HG02840 (cell line): ENCODE measurements around the gene KRT77.
"Not testable (repeated sequence)": the region's sequence is repeated elsewhere in the genome, so short reads cannot be mapped to it uniquely, and the experiment has no call there.

ENCODE experiments used
- ATAC-seq: cut with Tn5 transposase; IDR thresholded peaks from one replicate; pipeline ENCODE4 v1.9.1; 2021; ENCODE audit warnings: mild to moderate bottlenecking, moderate library complexity, moderate number of reproducible peaks; ENCODE audit not compliant: unreplicated experiment, low FRiP score

Gene KRT77

DNA sequence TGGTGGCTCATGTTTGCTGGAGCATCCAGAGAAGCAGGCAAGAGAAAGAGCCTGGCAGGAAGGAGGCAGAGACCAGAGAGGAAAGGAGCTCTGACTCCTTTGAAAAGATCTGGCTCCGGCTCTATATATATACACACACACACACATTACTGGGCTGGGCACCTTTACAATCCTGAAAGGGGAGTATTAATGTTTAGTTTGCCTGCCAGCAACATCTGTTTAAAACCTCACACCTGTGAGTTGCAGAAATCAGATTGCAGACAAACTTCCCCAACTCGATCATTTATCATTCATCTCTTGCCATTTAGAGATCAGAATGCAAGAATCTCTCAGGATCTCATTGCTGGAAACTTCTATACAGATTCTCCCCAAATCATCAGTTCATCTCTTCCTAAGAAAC is at the start of gene KRT77:
Gene KRT77, minus strand, starts transcription at position 101 of the 400 bp plus-strand sequence. Its CDS starts 90 bp downstream, at position 11.
- no peak for ATAC-seq

- no peak for ATAC-seq
Observed at GRCh38 chr12:52752516-52752915, 49.2 kb upstream of the KRT77 start.

- no peak for ATAC-seq
Observed at GRCh38 chr12:52751795-52752194, 48.5 kb upstream of the KRT77 start.

GRCh38 chr12:52750532-52750931 is 47.2 kb upstream of the KRT77 start:
- not testable (repeated sequence) for ATAC-seq

GRCh38 chr12:52749827-52750226 is 46.5 kb upstream of the KRT77 start:
- ATAC-seq: no peak

- ATAC-seq: no peak
Observed at GRCh38 chr12:52748578-52748977, 45.3 kb upstream of the KRT77 start.

DNA sequence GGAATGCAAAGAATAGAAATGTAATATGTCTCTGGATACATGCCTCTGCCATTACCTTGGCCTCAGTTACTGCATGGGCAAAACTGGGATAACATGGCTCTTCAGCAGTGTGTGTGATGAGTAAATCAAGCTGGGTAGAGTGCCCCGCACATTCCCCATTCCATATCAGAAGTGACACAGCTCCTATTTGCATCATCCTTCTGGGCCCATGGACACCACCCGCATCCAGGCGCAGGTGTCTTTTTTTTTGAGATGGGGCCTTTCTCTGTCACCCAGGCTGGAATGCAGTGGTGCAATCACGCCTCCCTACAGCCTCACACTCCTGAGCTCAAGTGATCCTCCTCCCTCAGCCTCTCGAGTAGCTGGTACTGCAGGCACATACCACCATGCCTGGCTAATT is 42.2 kb upstream of the KRT77 start:
- ATAC-seq: no peak

DNA sequence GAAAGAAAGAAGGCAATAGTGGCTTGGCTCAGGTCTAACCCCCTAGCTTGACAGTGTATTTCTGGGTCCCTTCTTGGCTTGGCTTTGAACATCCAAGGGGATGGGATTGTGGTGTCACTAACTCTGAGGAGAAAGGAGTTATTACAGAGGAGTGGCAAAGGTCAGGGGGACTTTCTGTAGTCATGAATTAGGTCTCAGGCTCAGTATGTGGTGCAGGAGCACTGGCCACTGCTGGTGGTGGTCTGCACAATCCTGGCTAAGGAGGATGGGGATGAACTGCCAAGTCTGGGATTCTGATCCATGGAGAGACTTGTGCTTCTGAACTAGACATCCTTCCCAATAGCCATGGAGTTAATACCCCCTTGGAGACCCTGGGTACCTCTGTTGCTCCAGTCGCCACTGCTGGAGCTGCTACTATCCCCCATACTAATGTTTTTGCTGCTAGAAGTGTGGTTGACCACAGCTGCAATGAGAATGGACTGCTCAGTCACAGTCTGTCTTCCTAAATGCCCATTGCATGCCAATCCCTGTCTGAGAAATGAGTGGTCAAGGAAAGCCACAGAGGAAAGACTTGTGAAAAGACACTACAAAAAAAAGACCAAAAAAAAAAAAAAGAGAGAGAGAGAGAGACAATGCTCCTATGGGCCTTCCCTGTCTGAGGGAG is 41.3 kb upstream of the KRT77 start:
- ATAC-seq: no peak

GRCh38 chr12:52742822-52743457 is 39.6 kb upstream of the KRT77 start:
- ATAC-seq: no peak

DNA sequence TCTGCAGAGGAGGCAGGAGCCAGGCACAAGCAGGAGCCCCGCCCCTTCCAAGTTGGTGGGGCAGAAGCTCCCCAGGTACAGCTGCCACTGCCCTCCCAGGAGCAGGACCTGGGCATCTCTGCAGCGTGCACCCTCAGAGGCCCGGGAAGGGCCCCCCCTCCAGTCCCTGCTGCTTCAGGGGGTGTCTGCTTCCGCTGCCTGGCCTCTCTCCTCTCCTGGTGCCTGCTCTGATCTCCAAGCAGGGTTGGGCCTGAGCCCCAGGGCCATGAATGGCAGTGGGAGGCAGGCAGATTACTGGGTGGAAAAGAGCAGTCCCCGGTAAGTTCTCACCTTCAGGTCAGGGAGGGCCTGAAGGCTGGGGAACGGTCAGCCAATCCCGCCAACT is 38.9 kb upstream of the KRT77 start:
- no peak for ATAC-seq

GRCh38 chr12:52741375-52742195 is 38.3 kb upstream of the KRT77 start:
- no peak for ATAC-seq

DNA sequence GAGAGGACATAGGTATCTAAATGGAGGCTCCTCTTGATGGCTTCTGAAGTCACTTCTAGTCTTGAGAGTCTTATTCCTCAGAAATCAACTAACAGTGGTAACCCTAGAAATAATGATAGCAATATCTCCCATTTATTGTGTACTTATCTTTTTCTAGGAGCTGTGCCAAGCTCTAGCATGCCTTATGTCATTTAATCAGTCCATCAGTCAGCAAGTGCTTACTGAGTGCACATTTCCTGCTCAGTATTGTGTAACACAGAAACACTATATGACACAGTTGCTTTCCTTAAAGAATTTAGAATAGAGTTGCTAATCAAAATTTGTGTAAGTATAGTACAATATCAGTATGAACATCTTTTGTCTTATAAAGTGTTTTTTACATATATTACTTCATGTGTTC is 37.3 kb upstream of the KRT77 start:
- ATAC-seq: no peak

DNA sequence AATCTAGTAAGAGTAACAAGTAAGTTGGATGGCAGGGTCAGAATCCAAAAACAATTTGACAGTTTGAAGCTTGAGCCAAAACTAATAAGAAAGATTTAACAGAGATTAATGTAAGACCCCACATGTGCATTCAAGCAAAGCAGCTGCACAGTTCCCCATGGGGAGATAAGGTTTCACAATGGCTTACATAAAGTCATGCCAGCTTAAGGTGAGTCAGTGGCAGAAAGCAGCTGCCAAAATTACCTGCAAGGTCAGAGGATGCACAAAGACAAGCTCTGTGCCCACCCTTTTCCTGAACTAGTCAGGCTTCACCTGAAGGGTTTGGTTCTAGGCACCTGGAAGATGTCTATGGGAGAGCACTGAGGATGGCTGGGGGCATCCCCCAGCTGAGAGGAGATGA is 36.6 kb upstream of the KRT77 start:
- no peak for ATAC-seq

DNA sequence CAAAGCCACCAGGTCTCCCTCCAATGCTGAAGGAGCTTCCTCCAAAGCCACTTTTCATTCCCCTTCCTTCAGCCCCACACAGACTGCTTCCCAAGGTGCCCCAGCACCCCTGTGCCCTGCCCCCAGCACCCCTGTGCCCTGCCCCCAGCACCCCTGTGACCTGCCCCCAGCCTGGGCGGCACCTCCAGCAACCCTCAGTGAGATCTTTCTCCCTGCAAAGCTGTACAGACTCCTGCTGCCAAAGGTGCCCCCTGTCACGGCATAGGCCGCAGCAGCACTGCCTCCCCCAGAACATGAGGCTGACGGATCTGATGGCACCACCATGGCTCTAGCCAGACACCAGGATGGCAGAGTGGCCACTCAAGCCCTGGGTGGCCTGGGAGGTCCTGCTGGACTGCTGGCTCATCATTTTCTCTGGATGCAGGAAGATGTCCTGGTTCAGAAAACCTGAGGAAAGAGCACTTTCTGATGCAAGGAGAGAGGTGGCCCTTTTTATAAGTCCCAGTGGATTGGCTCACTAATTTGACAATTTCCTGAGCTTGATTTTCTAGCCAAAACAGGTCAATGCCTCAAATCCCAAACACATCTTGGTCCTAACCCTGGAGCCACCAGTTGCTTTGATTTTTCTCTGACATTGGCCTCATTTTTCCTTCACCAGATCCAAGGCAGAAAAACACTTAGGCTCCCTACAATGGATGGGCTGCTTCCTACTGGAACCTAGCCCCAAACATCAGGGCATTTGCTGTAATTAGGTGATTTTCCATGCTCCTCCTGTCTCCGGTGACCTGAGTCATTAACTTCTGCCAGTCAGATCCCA is 32.7 kb upstream of the KRT77 start:
- no peak for ATAC-seq

DNA sequence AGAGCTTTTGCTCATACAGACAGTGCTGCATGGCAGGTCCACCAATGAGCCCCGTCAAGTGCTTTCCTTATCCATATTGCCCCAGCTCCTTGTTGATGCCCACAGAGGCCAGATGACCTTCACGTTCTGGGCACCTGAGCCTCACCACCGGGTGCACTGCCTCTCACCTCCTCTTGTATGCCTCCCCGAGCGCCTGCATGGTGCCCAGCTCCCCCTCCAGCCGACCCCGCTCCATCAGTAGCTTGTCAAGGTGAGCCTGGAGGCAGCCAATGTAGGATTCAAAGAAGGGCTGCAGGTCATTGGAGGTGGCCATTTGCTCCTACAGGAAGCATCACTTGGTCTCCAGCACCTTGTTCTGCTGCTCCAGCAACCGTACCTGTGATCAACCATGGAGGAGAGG is 31.8 kb upstream of the KRT77 start:
- ATAC-seq: no peak

DNA sequence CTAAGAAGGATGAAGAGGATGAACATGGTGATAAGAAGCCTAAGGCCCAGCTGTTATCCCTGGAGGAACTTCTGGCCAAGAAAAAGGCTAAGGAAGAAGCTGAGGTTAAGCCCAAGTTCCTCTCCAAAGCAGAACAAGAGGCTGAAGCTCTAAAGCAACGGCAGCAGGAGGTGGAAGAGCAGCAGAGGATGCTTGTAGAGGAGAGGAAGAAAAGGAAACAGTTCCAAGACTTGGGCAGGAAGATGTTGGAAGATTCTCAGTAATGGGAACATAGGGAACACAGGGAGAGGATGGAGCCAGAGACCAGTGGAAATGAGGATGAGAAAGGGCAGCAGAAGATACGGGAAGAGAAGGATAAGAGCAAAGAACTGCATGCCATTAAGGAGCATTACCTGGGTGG is 27.5 kb upstream of the KRT77 start:
- ATAC-seq: no peak

- ATAC-seq: no peak
Observed at GRCh38 chr12:52730383-52730782, 27.1 kb upstream of the KRT77 start.

- ATAC-seq: no peak
Observed at GRCh38 chr12:52729147-52729546, 25.8 kb upstream of the KRT77 start.

DNA sequence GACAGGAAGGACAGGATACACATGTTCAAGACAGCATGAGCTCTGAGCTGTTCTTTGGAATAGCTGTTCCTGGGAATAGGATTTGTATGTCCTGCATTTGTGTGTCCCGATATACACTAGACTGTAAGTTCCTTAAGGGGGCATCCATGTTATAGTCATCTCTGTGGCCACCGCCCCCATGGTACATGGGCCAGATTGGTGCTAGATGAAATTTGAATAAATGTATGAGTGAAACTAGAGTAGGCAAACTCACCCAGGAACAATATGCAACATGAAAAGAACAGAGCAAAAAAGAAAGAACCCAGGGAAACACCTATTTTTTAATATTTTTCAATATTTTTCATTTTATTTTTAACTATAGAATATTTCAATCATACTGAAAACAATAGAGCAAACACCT is 25.1 kb upstream of the KRT77 start:
- ATAC-seq: no peak

DNA sequence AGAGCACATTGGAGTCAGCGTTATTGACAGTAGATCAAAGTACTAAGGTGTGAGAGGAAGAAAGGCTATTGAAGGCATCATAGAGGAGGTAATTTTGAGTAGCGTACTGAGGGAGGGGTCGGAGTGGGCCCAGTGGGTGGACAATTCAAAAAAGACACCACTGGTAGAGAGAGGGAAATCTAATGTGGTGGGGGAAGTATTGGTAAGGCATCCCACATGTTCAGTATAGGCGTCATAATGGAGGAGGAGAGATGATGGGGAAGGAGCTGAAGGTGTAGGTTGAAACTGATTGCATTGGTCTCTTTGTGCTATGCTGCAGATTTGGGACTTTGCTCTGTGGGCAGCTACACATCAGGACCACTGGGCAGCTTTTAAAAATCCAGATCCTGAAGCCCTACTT is 23.7 kb upstream of the KRT77 start:
- no peak for ATAC-seq

GRCh38 chr12:52726451-52726850 is 23.1 kb upstream of the KRT77 start:
- ATAC-seq: no peak
